NCI-H2107 (cell line): ENCODE measurements around the gene TIMM17A.

Experiments
- DNase-seq: peaks from one replicate; lab custom pipeline; 2025; lab: John Stamatoyannopoulos, UW

TIMM17A gene

DNA sequence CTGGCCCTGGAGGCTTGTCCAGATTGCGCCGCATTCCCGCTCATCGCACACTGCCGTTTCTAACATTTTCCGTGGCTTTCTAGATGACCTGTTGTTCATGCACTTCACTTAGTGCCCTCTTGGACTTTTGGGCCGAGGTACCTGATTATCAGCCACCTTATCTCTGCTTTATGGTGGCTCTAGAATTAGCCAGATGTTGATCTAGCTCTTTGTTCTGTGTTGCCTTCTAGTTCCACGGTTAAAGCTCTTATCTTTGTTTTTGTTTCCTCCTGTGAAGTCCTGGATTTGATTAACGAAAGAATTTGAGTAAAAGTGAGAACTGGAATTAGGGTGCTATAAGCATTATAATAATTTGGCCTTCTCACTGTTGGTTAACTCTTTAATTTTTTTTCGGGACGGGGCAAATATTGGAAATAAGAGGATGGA is 28.1 kb downstream of the TIMM17A start:
- DNase-seq: no peak

DNA sequence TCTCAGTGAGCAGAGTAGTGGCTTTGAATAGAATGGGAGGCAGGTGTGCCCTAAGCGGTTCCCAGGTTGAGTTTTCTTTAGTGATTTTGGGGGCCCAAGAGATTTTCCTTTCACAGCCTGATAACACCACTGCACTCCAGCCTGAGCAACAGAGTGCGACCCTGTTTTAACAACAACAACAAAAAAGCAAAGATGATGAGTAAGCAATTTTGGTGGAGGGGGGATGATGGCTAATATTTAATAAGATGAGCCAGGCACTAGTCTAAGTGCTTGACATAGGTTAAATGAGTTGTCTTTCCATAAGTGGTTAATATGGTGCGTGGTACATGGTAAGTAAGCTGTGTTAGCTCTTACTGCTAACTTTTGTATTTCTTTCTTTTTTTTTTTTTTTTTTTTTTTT is 29.1 kb downstream of the TIMM17A start:
- DNase-seq: no peak

DNA sequence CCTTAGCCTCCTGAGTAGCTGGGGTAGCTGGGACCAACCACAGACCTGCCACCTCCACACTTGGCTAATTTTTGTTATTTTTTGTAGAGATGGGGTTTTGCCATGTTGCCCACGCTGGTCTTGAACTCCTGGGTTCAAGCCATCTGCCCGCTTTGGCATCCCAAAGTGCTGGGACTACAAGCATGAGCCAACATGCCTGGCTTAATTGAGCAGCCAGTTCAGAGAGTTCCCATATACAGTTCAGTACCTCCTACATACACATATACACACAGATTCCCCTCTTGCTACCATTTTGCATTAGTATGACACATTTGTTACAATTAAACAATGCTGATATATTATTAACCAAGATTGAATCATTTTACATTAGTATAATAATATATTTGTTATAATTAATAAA is 30.1 kb downstream of the TIMM17A start:
- DNase-seq: no peak

DNA sequence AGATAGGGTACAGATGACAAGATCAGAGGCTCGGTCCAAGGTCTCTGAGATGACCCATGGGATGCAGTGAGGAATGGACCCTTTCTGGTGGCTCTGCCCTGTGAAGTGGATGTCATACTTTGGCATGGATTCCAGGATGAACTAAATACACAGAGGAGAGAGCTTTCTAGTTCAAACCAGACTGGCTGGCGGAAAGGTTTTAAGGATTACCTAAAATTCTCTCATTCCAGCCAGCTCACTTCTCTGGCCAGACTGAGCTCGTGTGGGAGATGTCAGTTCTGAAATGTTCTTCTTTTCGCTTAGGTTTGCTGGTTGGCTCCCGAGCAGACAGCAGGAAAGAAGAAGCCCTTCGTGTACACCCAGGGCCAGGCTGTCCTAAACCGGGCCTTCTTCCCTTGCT is 33.3 kb downstream of the TIMM17A start:
- no peak for DNase-seq

DNA sequence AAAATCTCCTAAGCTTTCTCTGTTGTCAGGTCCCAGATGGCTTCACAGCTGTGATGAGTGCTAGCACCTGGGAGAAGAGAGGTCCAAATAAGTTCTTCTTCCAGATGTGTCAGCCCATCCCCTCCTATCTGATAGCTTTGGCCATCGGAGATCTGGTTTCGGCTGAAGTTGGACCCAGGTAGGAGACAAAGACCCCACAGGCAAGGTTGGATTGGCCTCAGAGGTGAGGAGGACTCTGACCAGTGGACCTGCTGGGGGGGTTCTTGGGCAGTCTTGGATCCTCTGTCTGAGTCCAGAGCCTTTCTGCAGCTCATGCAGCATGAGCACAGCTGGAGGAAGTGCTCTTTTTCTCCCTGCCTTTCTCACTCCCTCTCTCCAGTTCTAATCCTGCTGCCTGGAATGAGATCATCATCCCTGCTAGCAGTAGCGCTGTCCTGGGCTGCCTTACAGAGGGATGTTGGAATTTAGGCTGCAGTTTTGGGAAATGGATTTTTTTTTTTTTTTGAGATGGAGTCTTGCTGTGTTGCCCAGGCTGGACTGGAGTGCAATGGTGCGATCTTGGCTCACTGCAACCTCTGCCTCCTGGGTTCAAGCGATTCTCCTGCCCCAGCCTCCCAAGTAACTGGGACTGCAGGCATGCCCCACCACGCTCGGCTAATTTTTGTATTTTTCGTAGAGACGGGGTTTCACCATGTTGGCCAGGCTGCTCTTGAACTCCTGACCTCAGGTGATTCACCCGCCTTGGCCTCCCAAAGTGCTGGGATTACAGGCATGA is 34.2 kb downstream of the TIMM17A start:
- no peak for DNase-seq

DNA sequence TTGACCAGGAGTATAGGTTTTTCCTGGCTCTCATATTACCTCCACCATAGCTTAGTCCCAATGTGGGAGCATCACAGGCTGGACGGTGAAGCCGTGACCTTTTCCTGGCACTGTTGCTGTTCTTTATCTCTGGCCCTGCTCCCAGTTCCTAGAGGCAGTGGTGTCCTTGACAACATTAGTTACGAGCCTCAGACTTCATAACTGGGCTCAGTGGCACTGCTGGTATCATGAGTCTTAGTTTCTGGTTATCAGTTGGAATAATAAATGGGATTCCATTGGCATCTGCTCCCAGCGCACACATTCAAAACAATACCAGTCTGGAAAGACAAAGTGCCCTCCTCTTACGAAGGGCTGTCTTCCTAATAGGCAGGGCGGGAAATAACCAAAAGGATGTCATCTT is 35.1 kb downstream of the TIMM17A start:
- no peak for DNase-seq

DNA sequence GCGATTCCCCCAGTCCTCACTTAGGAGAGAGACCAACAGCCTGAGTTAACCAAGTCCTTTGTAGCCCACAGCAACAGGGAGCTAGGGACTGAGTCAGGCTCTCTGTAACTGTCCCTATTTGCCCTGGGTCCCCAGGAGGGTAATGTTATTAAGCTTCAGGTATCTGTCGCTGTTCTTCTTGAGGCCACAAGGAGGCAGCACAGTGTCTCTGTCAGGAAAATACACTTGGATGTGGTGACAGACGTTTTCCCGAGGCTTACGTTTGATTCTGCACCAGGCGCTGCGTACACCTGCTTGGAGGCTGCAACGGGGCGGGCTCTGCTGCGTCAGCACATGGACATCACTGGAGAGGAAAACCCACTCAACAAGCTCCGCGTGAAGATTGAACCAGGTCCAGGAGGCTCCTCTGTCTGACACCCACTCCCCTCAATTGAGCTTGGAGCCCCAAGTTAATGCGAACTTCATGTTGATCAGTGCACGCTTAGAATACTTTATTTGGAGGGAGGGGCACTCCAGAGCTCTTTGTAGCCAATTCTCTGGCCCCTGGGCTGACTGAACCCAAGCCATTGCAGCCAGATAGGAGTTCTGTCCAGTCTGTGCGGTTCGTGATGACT is 44.4 kb downstream of the TIMM17A start:
- peak; percentile 78 for DNase-seq

DNA sequence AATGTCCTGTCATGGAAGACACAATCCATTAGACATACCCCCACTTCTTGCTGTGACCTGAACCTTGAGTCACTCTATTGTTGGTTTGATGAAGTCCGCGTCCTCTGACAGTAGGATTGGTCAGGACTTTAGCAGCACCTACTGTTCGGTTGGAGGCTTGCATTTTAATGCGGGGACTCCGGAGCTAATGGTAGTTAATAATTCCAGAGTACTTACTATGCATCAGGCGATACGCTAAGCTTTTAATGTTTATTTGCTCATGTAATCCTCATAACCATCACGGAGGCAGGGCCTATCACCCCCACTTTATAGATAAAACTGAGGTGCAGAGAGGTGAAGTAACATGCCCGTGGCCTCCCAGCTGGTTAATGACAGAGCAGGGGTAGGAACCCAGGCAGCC is 47.2 kb downstream of the TIMM17A start:
- no peak for DNase-seq

DNA sequence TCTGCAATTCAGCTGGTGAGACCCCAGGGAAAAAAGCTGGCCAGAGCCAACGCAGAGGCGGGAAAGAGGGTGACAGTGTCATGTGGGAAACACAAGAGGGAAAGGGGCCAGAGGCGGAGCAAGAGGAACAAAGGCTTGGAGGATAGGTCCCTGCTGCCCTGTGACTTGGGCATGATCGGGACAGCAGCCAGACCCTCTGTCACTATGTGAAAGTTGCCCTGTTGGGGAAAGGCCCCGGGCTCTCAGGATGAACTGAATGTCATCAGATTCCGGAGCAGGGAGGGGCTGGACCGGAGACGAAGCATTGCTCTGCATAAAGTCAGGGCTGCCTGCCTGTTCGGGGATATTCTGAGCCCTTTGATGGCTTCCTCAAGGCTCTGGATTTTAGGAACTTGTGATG is 49.4 kb downstream of the TIMM17A start:
- no peak for DNase-seq

DNA sequence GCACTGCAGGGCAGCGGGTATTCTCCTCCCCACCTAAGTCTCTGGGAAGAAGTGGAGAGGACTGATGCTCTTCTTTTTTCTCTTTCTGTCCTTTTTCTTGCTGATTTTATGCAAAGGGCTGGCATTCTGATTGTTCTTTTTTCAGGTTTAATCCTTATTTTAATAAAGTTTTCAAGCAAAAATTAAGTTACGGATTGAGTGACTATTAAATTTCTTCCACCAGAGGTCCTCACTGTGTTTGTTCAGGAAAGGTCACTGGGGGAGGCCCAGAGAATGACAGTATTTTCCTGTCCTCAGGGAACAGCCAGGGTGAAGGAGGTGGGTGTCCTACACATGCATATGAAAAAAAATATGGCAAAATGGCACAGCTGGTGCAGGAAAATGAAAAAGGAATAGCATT is 50.7 kb downstream of the TIMM17A start:
- DNase-seq: no peak

DNA sequence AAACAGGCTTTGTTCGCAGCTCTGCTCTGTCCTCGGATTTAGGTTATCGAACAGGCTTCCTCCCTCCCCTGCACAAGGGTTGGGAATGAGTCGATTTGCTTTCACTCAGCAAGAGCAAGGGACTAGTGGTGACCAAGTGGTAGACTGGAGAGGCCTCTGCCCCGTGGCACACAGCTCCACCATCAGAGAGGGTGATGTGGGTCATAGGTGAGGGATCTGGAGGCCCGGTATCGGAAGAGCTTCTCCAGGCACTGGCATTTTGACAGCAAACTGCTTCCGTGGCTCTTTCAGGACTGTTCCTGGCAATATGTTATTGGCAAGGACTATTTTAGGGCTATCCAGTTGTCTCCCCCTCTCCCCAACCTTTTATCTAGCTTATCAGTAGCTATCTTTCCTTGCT is 52.0 kb downstream of the TIMM17A start:
- DNase-seq: no peak

DNA sequence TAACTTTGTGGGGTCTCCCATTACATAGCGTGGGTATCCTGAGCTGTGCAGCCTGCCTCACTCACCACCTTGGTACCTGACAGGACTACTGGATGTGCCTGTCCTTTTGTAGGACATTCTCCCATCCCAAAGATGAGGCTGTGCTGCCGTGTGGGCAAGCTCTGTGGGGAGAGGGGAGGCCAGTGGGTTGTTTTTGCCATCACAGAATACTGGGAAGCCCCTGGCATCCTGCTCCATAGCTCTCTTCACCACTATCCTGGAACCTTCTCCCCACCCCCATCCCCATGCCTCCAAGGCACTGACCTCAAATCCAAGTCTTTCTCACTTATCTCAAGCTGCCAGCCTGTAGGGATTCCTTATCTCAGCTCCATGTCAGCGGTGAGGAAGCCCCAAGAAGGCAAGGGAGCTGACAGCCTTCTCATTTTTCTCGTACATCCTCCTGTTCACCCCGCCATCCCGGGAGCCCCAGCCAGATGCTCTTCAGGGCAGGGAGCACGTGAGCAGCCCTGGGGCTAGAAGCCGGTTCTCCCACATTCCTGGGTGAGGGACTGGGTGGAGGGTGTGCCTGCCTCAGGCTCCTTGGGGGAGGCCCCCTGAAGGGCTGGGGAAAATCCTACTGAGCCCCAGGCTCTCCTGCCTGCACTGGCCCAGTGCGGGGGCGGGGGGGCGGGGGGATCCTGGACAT is 52.6 kb downstream of the TIMM17A start:
- no peak for DNase-seq

DNA sequence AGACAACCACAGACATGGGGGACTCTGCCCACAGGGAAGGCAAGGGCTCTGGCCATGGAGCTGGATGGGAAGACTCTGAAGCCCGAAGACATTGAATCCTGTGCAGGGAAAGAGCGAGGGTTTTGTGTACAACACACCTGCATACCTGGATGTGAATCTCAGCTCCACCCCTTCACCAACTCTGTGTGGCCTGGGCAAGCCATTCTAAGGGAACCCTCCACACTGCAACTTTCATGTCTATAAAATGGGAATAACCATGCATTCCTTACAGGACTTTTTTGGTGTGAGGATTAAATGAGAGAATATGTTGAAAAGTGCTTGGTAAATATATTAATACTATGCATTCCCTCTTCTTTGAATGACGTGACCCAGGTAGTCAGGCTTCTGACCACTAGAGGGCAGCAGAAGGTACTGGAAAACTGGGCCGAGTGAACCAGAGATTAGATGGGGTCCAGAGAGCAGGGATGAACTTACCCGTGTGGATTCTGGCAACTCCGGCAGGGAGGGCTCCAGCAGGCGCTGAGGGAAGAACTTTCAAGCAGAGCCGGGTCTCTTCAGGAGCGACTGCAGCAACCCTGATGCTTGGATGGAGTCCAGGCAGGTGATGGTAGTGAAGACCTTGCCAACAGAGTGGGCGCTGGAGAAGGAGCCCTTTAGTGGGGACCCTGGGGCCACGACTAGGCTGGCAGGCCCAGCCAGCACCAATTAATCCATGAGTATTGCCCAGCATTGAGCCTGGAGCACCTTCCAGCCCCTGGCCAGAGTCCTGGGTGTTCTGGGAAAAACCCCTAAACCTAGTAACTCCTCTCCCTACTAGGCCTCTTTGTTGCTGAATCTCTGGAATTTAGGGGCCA is 54.2 kb downstream of the TIMM17A start:
- peak; percentile 88 for DNase-seq

DNA sequence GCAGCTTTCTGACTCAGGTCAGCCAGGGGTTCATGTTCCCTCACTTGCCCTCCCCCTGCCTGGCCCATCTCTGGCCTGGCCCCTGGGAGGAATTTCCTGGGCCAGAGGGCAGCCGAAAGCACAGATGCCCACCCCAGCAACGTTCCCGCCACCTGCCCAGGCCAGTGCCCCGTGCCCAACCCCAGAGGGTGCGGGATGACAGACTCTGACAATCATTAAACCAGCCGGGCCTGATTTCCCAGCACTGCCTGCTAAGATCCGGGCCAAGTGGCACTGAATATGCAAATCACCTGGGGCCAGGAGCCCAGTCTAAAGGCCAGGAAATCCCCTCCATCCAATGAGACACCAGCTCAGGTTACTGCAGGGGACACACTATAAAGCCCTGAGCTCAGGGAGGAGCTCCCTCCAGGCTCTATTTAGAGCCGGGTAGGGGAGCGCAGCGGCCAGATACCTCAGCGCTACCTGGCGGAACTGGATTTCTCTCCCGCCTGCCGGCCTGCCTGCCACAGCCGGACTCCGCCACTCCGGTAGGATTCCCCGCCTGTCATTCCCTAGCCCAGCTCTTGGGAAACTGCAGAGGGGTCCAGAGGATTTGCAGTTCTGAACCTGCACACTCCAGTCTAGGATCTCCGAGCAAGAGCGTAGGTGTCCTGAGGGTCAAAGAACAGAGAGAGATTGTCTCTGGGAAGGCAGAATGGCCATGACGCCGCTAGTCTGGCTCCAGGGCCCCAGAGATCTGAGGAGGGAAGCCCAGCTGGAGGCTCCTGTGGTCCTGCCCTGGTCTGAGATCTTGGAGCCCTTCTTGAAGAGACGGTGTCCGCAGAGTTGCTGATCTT is 55.1 kb downstream of the TIMM17A start, which contains the start of gene ELF3:
TSS of gene ELF3 (plus strand) at position 408 of the 836 bp plus-strand sequence. CDS start 550 bp downstream, outside the sequence.
- peak; percentile 98 for DNase-seq

DNA sequence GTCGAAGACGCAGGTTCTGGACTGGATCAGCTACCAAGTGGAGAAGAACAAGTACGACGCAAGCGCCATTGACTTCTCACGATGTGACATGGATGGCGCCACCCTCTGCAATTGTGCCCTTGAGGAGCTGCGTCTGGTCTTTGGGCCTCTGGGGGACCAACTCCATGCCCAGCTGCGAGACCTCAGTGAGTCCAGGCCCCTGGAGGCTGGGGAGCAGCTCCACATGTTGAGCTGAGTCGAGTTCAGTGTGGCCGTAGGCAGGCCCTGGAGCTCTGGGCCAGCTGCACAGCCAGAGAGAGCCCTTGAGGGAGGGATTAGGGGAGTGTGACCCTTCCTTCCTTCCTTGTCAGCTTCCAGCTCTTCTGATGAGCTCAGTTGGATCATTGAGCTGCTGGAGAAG is 56.7 kb downstream of the TIMM17A start:
- DNase-seq: no peak

DNA sequence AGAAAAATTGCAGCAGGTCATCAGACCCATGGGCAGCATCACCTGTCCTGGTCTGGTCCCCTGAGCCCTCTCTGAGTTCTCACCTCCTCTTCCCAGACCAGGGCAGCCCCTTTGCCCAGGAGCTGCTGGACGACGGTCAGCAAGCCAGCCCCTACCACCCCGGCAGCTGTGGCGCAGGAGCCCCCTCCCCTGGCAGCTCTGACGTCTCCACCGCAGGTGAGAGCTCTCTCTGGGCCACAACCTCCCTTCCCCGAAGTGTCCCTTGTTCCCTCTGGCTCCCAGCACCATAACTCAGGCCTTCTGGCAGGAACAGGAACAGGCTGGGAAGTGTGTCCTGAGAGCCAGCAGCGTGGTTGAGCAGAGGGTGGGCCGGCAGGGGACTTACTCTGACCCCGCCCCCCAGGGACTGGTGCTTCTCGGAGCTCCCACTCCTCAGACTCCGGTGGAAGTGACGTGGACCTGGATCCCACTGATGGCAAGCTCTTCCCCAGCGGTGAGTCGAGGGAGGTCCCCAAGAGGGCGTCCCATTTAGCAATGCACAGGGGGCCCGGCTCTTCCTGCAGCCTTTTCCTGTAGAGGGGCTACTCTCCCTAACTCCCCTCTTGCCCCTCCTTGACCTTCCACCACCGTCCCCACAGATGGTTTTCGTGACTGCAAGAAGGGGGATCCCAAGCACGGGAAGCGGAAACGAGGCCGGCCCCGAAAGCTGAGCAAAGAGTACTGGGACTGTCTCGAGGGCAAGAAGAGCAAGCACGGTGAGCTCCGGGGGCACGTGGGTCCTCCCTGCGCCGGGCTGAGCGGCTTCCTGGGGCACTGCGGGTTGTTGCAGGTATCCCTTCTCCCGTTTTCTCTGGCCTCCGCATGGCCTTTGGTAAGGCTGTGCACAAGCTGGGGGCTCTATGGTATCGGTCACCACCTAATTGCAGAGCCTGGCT is 57.5 kb downstream of the TIMM17A start:
- no peak for DNase-seq

DNA sequence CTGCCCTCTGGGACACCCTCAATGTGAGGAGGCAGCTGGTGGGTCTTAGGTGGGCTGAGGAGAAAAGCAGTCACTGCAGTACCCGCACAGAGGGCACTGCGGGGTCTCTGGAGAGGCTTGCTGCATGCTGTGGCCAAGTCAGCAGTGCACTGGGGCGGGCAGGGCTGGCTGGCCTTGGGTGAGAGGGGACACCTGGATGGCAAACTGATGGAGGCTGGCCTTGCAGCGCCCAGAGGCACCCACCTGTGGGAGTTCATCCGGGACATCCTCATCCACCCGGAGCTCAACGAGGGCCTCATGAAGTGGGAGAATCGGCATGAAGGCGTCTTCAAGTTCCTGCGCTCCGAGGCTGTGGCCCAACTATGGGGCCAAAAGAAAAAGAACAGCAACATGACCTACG is 58.3 kb downstream of the TIMM17A start:
- DNase-seq: no peak

DNA sequence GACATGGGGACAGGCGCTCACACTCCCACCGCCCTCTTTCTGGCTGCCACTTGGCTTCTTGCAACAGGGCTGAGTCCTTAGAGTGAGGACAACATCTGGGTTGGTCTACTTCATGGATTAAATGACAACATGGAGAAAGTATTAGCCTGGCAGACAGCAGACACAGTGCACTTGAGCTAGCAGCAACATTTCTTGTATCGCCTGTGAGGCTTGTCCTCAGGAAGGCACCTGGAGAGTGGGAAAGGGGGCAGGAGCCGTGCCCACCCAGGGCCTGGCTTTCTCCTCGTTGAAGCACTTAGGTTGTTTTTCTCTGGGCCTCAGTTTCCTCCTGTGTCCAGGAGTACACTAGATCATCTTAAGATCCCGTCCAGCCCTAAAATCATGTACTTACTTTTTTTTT is 58.8 kb downstream of the TIMM17A start:
- DNase-seq: no peak

DNA sequence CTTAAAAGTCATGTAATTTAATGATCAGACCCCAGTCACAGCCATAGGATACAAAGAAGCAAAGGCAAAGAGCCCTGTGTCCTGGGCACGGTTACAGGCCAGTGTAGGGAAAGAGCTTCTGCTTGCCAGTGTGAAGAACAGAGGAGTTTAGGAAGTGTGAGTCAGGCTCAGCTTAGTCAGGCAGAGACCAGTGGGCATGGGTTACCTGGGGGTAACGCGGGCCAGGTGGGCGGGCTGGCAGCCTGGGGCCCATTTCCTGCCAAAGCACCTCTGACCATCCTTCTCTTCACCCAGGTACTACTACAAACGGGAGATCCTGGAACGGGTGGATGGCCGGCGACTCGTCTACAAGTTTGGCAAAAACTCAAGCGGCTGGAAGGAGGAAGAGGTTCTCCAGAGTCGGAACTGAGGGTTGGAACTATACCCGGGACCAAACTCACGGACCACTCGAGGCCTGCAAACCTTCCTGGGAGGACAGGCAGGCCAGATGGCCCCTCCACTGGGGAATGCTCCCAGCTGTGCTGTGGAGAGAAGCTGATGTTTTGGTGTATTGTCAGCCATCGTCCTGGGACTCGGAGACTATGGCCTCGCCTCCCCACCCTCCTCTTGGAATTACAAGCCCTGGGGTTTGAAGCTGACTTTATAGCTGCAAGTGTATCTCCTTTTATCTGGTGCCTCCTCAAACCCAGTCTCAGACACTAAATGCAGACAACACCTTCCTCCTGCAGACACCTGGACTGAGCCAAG is 59.8 kb downstream of the TIMM17A start:
- DNase-seq: no peak

DNA sequence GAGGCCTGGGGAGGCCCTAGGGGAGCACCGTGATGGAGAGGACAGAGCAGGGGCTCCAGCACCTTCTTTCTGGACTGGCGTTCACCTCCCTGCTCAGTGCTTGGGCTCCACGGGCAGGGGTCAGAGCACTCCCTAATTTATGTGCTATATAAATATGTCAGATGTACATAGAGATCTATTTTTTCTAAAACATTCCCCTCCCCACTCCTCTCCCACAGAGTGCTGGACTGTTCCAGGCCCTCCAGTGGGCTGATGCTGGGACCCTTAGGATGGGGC is 60.3 kb downstream of the TIMM17A start:
- no peak for DNase-seq
